Neural cell (in vitro differentiated cells): ENCODE results near the gene ADK. TPM values are rescaled to one million over a fixed set of nuclear protein-coding genes. Genes with fewer than 3 reads are reported as not detected.

Experiments
- H2AFZ ChIP-seq: fragments of 200-600, 300-800 bp; sonication (generic), shearing (Covaris generic); 2 replicates; pipeline ENCODE4 v1.6.0; 2014; ENCODE audit warnings: low read depth, mild to moderate bottlenecking, antibody characterized with exemption, low read length, moderate library complexity
- H3F3A ChIP-seq: fragments of 200-600 bp; shearing (Covaris generic); 2 replicates; pipeline ENCODE4 v1.6.1; 2016; ENCODE audit warnings: mild to moderate bottlenecking, moderate library complexity, mixed read lengths, antibody characterized with exemption, low read length; ENCODE audit not compliant: insufficient read depth, poor library complexity, severe bottlenecking
- H3K27ac ChIP-seq: fragments of 200-600, 300-800 bp; sonication (generic), shearing (Covaris generic); 2 replicates; pipeline ENCODE4 v1.5.1; 2014; ENCODE audit warnings: mild to moderate bottlenecking, low read length, moderate library complexity
- H3K27me3 ChIP-seq: fragments of 300-800, 200-600 bp; sonication (generic), shearing (Covaris generic); 2 replicates; pipeline ENCODE4 v1.6.0; 2014; ENCODE audit warnings: mild to moderate bottlenecking, low read depth, low read length, moderate library complexity; ENCODE audit not compliant: insufficient read depth
- H3K36me3 ChIP-seq: fragments of 300-800, 200-600 bp; sonication (generic), shearing (Covaris generic); 2 replicates; pipeline ENCODE4 v1.5.1; 2014; ENCODE audit warnings: mild to moderate bottlenecking, antibody characterized with exemption, low read length, moderate library complexity; ENCODE audit not compliant: insufficient read depth
- H3K4me2 ChIP-seq: fragments of 300-800, 200-600 bp; sonication (generic), shearing (Covaris generic); 2 replicates; pipeline ENCODE4 v1.6.0; 2014; ENCODE audit warnings: mild to moderate bottlenecking, low read length
- H3K4me3 ChIP-seq: fragments of 300-800, 200-600 bp; sonication (generic), shearing (Covaris generic); 2 replicates; pipeline ENCODE4 v1.5.1; 2014; ENCODE audit warnings: mild to moderate bottlenecking, low read length, moderate library complexity
- H3K79me2 ChIP-seq: fragments of 200-600 bp; shearing (Covaris generic); replicated peaks from 2 replicates; pipeline ENCODE4 v1.6.0; 2014; ENCODE audit warnings: mild to moderate bottlenecking, low read length, moderate library complexity; ENCODE audit not compliant: insufficient read depth
- H3K9ac ChIP-seq: fragments of 300-800, 200-600 bp; sonication (generic), shearing (Covaris generic); 2 replicates; pipeline ENCODE4 v1.6.1; 2016; ENCODE audit warnings: mild to moderate bottlenecking, low read length, mixed read lengths
- H3K9me2 ChIP-seq: fragments of 200-600 bp; shearing (Covaris generic); 2 replicates; pipeline ENCODE4 v1.6.1; 2016; ENCODE audit warnings: mild to moderate bottlenecking, low read length, mixed read lengths; ENCODE audit not compliant: insufficient read depth
- H3K9me3 ChIP-seq: fragments of 200-600, 300-800 bp; sonication (generic), shearing (Covaris generic); 2 replicates; pipeline ENCODE4 v1.6.1; 2016; ENCODE audit warnings: mild to moderate bottlenecking, mixed run types, low read length, moderate library complexity, mixed read lengths
- H4K20me1 ChIP-seq: fragments of 200-600 bp; shearing (Covaris generic); 2 replicates; pipeline ENCODE4 v1.6.1; 2016; ENCODE audit warnings: mild to moderate bottlenecking, mixed run types; ENCODE audit not compliant: insufficient read depth
- CTCF ChIP-seq: fragments of 450-650 bp; IDR thresholded peaks from 2 replicates; pipeline ENCODE4 v1.5.1; 2014; ENCODE audit warnings: antibody characterized with exemption, mild to moderate bottlenecking, moderate library complexity; ENCODE audit not compliant: poor library complexity, severe bottlenecking
- EP300 ChIP-seq: fragments of 450-650 bp; conservative IDR thresholded peaks from 2 replicates; pipeline ENCODE4 v1.6.1; 2014; ENCODE audit warnings: antibody characterized with exemption, mild to moderate bottlenecking, moderate library complexity; ENCODE audit not compliant: poor library complexity, severe bottlenecking
- EZH2 ChIP-seq: fragments of 200-600, 300-800 bp; shearing (Covaris generic), sonication (generic); IDR thresholded peaks from 2 replicates; pipeline ENCODE4 v1.6.1; 2014; ENCODE audit warnings: antibody characterized with exemption, low read length, borderline replicate concordance, mild to moderate bottlenecking; ENCODE audit not compliant: insufficient read depth, poor library complexity, severe bottlenecking
- MXI1 ChIP-seq: fragments of 450-650 bp; conservative IDR thresholded peaks from 2 replicates; pipeline ENCODE4 v1.6.1; 2014; ENCODE audit warnings: antibody characterized with exemption, mild to moderate bottlenecking; ENCODE audit not compliant: poor library complexity, severe bottlenecking
- POLR2AphosphoS5 ChIP-seq: IDR thresholded peaks from 2 replicates; pipeline ENCODE4 v1.6.1; 2012
- RAD21 ChIP-seq: fragments of 450-650 bp; conservative IDR thresholded peaks from 2 replicates; pipeline ENCODE4 v1.6.1; 2014; ENCODE audit warnings: antibody characterized with exemption, mild to moderate bottlenecking, moderate library complexity
- REST ChIP-seq: IDR thresholded peaks from 2 replicates; pipeline ENCODE4 v1.6.1; 2012; ENCODE audit warnings: borderline replicate concordance
- SMC3 ChIP-seq: fragments of 450-650 bp; conservative IDR thresholded peaks from 2 replicates; pipeline ENCODE4 v1.6.1; 2014; ENCODE audit warnings: antibody characterized with exemption, mild to moderate bottlenecking, moderate library complexity; ENCODE audit not compliant: poor library complexity
- TAF1 ChIP-seq: IDR thresholded peaks from 2 replicates; pipeline ENCODE4 v1.6.1; 2012; ENCODE audit warnings: low read depth
- polyA plus RNA-seq: library from polyadenylated mRNA; depleted of rRNA; stranded (reverse); fragments of >200 nt; gene quantifications from 2 replicates; pipeline ENCODE4 v1.2.3, GENCODE V29; 2014

The ADK gene
- polyA plus RNA-seq, 1 donor from 2014 or later, result 19.5 TPM

- Histone ChIP-seq H3K27ac (no peak overlapping the region), H3K9ac (no peak overlapping the region), H2AFZ (no peak overlapping the region), H3K4me3 (no peak overlapping the region), H3K4me2 (no peak overlapping the region), H4K20me1 (no peaks in the 10 kb centered on the region), H3K9me3 (peaks cover 20% of the 10 kb centered on the region), H3K9me2 (no peaks in the 10 kb centered on the region), H3K27me3 (no peaks in the 10 kb centered on the region), H3K79me2 (no peaks in the 10 kb centered on the region), H3F3A (no peaks in the 10 kb centered on the region), H3K36me3 (no peaks in the 10 kb centered on the region)
- no peak for TF ChIP-seq SMC3
- TF ChIP-seq MXI1, result no peak
- TF ChIP-seq TAF1, result no peak
- TF ChIP-seq EZH2, result no peak
- no peak for TF ChIP-seq EP300
- TF ChIP-seq POLR2AphosphoS5, result no peak
- TF ChIP-seq REST, result no peak
- TF ChIP-seq RAD21, result no peak
- TF ChIP-seq CTCF, result no peak
Observed at GRCh38 chr10:74511051-74511450, 360.0 kb downstream of the ADK start.

- H3K36me3 ChIP-seq, result no peaks in the 10 kb centered on the region
- H3K4me3 ChIP-seq, result no peak overlapping the region
- TF ChIP-seq EZH2, result no peak
- no peak for TF ChIP-seq MXI1
- TF ChIP-seq EP300, result no peak
- no peak for TF ChIP-seq REST
- no peak for TF ChIP-seq RAD21
- TF ChIP-seq POLR2AphosphoS5, result no peak
- no peak for TF ChIP-seq SMC3
- no peak for TF ChIP-seq CTCF
- no peak for TF ChIP-seq TAF1
- no peak overlapping the region for H3K27ac ChIP-seq
- no peaks in the 10 kb centered on the region for H3K27me3 ChIP-seq
- no peaks in the 10 kb centered on the region for H3K79me2 ChIP-seq
- no peak overlapping the region for H3K4me2 ChIP-seq
- H3K9ac ChIP-seq, result no peak overlapping the region
- H2AFZ ChIP-seq, result no peak overlapping the region
- peaks cover 20% of the 10 kb centered on the region for H3K9me3 ChIP-seq
- no peaks in the 10 kb centered on the region for H3F3A ChIP-seq
- no peaks in the 10 kb centered on the region for H4K20me1 ChIP-seq
- no peaks in the 10 kb centered on the region for H3K9me2 ChIP-seq
Observed at GRCh38 chr10:74514322-74514721, 363.3 kb downstream of the ADK start.
